GM12878 (cell line): Measurements from ENCODE around the gene ANKRD44. TPM values are rescaled to one million over a fixed set of nuclear protein-coding genes. Genes with fewer than 3 reads are reported as not detected.

Source experiments
- ATAC-seq: fragments of 200-7000 bp; cut with Tn5 transposase; 3 replicates; pipeline ENCODE4 v1.9.1; 2020; ENCODE audit warnings: mild to moderate bottlenecking, moderate library complexity
- BruUV-seq: library from RNA; stranded (reverse); fragments of 400-500 nt; replicated peaks from 2 replicates; lab custom pipeline; 2021; lab: Mats Ljungman, UMichigan
- CTCF ChIA-PET: fragments of 300-600 bp; sonication (Branson Sonifier 250); formaldehyde crosslinking; extraction: SDS; loops from one replicate; lab custom pipeline; 2021; ENCODE audit warnings: inconsistent platforms; lab: Yijun Ruan, JAX
- POLR2A ChIA-PET: fragments of 350-600 bp; formaldehyde crosslinking; extraction: SDS; loops from one replicate; lab custom pipeline; 2021; ENCODE audit warnings: inconsistent platforms; lab: Charles Lee
- RAD21 ChIA-PET: fragments of 300-600 bp; sonication (Branson Sonifier 250); formaldehyde crosslinking; loops from one replicate; lab custom pipeline; 2023; ENCODE audit warnings: antibody characterized with exemption; ENCODE audit not compliant: unreplicated experiment; lab: Charles Lee
- SMC1A ChIA-PET: fragments of 300-600 bp; sonication (Branson Sonifier 250); formaldehyde crosslinking; loops from one replicate; lab custom pipeline; 2023; ENCODE audit not compliant: unreplicated experiment, uncharacterized antibody; lab: Charles Lee
- DNase-seq: peaks from one replicate; pipeline ENCODE4 v3.0.0-alpha.2; 2011; ENCODE audit warnings: low read depth, low spot score
- FAIRE-seq: peaks from 3 replicates; lab custom pipeline; 2011; peaks lifted over from hg19 to GRCh38; lab: Jason Lieb, UNC
- H2AFZ ChIP-seq: 2 replicates; pipeline ENCODE4 v1.6.0; 2011; ENCODE audit warnings: low read depth, low read length, control low read depth; ENCODE audit not compliant: control insufficient read depth
- H3K27ac ChIP-seq: 2 replicates; pipeline ENCODE4 v1.5.1; 2011; ENCODE audit warnings: control low read depth; ENCODE audit not compliant: control insufficient read depth, insufficient read depth
- H3K27me3 ChIP-seq, 2 experiments: replicated peaks in 1 of 2; 2 replicates each; pipeline versions ENCODE4 v1.6.0 to v1.6.1; 2011; ENCODE audit warnings: low read length in 1 of 2; ENCODE audit not compliant: control insufficient read depth in 2 of 2, insufficient read depth in 2 of 2
- H3K36me3 ChIP-seq, 2 experiments: 2 replicates each; pipeline ENCODE4 v1.5.1; 2011; ENCODE audit warnings: low read length in 1 of 2; ENCODE audit not compliant: control insufficient read depth in 2 of 2, insufficient read depth in 2 of 2
- H3K4me1 ChIP-seq: 2 replicates; pipeline ENCODE4 v1.6.1; 2011; ENCODE audit warnings: mild to moderate bottlenecking, low read length, moderate library complexity, mixed read lengths; ENCODE audit not compliant: control insufficient read depth, insufficient read depth
- H3K4me2 ChIP-seq: 2 replicates; pipeline ENCODE4 v1.6.0; 2011; ENCODE audit warnings: control low read depth; ENCODE audit not compliant: control insufficient read depth, insufficient read depth
- H3K4me3 ChIP-seq: fragments of 200-600 bp; sonication (generic); 2 replicates; pipeline ENCODE4 v1.5.1; 2016
- H3K79me2 ChIP-seq: 2 replicates; pipeline ENCODE4 v1.6.0; 2011; ENCODE audit warnings: low read length; ENCODE audit not compliant: control insufficient read depth, insufficient read depth
- H3K9ac ChIP-seq: 2 replicates; pipeline ENCODE4 v1.8.0; 2011; ENCODE audit warnings: low read length, control low read depth, mixed read lengths; ENCODE audit not compliant: control insufficient read depth, insufficient read depth
- H3K9me3 ChIP-seq: replicated peaks from 3 replicates; pipeline ENCODE4 v1.5.1; 2011; ENCODE audit warnings: mild to moderate bottlenecking, low read length; ENCODE audit not compliant: control insufficient read depth, insufficient read depth
- H4K20me1 ChIP-seq: 2 replicates; pipeline ENCODE4 v1.6.0; 2011; ENCODE audit not compliant: control insufficient read depth, insufficient read depth
- ESRRA ChIP-seq: IDR thresholded peaks from 2 replicates; pipeline ENCODE4 v1.6.1; 2012; ENCODE audit warnings: mild to moderate bottlenecking, low read length, improper control_type of control experiment
- IKZF1 ChIP-seq: fragments of 450-650 bp; conservative IDR thresholded peaks from 2 replicates; pipeline ENCODE4 v1.6.1; 2017; ENCODE audit warnings: antibody characterized with exemption, mild to moderate bottlenecking
- KDM1A ChIP-seq: fragments of 200-600 bp; sonication (generic); IDR thresholded peaks from 2 replicates; pipeline ENCODE4 v1.6.1; 2016; ENCODE audit warnings: borderline replicate concordance
- LARP7 ChIP-seq: fragments of 450-650 bp; IDR thresholded peaks from 2 replicates; pipeline ENCODE4 v1.6.1; 2017; ENCODE audit warnings: mild to moderate bottlenecking
- NFYA ChIP-seq: IDR thresholded peaks from 2 replicates; pipeline ENCODE4 v1.6.1; 2011; ENCODE audit warnings: low read depth, mild to moderate bottlenecking, low read length, improper control_type of control experiment, borderline replicate concordance
- POLR2AphosphoS5 ChIP-seq: IDR thresholded peaks from 2 replicates; pipeline ENCODE4 v1.6.1; 2011; ENCODE audit warnings: mild to moderate bottlenecking, low read length, inconsistent platforms
- SMARCA5 ChIP-seq: fragments of 450-650 bp; IDR thresholded peaks from 2 replicates; pipeline ENCODE4 v1.6.1; 2017; ENCODE audit warnings: mild to moderate bottlenecking
- TCF12 ChIP-seq: IDR thresholded peaks from 2 replicates; pipeline ENCODE4 v1.6.1; 2011; ENCODE audit warnings: low read depth, mild to moderate bottlenecking, low read length
- ZNF24 ChIP-seq: fragments of 450-650 bp; IDR thresholded peaks from 2 replicates; pipeline ENCODE4 v1.6.1; 2017; ENCODE audit warnings: antibody characterized with exemption, mild to moderate bottlenecking
- WGBS: methylation state at CpG from one replicate; pipeline ENCODE4 v1.1.6; 2016; ENCODE audit warnings: low lambda C conversion rate; ENCODE audit not compliant: insufficient replicate concordance, insufficient coverage; ENCODE audit errors: missing lambda C conversion rate; 5-methylcytosine and 5-hydroxymethylcytosine counted together
- in situ Hi-C: fragments of 300-500 bp; cut with MboI; formaldehyde crosslinking; loops from 9 replicates; pipeline ENCODE4 v1.14.3; 2018; ENCODE audit warnings: mixed read lengths
- intact Hi-C: fragments of 100-400 bp; cut with micrococcal nuclease; formaldehyde crosslinking; loops from one replicate; pipeline ENCODE4 v1.14.2; 2022; ENCODE audit not compliant: unreplicated experiment
- polyA plus RNA-seq, 11 experiments: library from polyadenylated mRNA; depleted of rRNA in 4 of 11; unstranded in 6 of 11; stranded (reverse) in 5 of 11; fragments of >200 nt; fragmentation: Nextera tagmentation in 4 of 11; fragmentation: Illumina TruSeq in 1 of 11; extraction: Ambion mirVana in 4 of 11; extraction: Trizol in 1 of 11; gene quantifications; 1 replicate in 1 of 11; 2 replicates in 10 of 11; pipeline versions ENCODE4 v1.2.1 to v1.2.3, GENCODE V29; 2011 to 2016; ENCODE audit warnings: inconsistent platforms in 2 of 11, missing spikeins in 2 of 11, low read depth in 1 of 11
- total RNA-seq, 4 experiments: library from RNA; depleted of rRNA in 3 of 4; stranded (reverse); fragments of >200 nt in 3 of 4; fragmentation: Illumina TruSeq in 1 of 4; extraction: Trizol in 1 of 4; gene quantifications; 2 replicates each; pipeline versions ENCODE4 v1.2.1 to v1.2.3, GENCODE V29; 2013 to 2021
- TF ChIP-seq, protein P1 (sequence below): fragments of 450-650 bp; IDR thresholded peaks from 2 replicates; pipeline ENCODE4 v1.6.1; 2017; ENCODE audit warnings: mild to moderate bottlenecking, moderate library complexity
- TF ChIP-seq, protein P2 (sequence below): IDR thresholded peaks from 2 replicates; pipeline ENCODE4 v1.6.1; 2011; ENCODE audit warnings: low read depth, mild to moderate bottlenecking, low read length, moderate library complexity, borderline replicate concordance; ENCODE audit errors: extremely low read depth
- TF ChIP-seq, protein P3 (sequence below): fragments of 450-650 bp; IDR thresholded peaks from 2 replicates; pipeline ENCODE4 v1.6.1; 2017; ENCODE audit warnings: mild to moderate bottlenecking
- TF ChIP-seq, protein P4 (sequence below): IDR thresholded peaks from 2 replicates; pipeline ENCODE4 v1.6.1; 2012; ENCODE audit warnings: low read depth, low read length, improper control_type of control experiment
- TF ChIP-seq, protein P5 (sequence below): fragments of 450-650 bp; IDR thresholded peaks from 2 replicates; pipeline ENCODE4 v1.6.1; 2017; ENCODE audit warnings: borderline replicate concordance

Gene ANKRD44
- total and polyA plus RNA-seq, 10 of the 15 experiments (the other 5 are each of a cell fraction or from before 2014, with no cell fraction given) = 19.1 to 99.1 (median 59.6) TPM

DNA sequence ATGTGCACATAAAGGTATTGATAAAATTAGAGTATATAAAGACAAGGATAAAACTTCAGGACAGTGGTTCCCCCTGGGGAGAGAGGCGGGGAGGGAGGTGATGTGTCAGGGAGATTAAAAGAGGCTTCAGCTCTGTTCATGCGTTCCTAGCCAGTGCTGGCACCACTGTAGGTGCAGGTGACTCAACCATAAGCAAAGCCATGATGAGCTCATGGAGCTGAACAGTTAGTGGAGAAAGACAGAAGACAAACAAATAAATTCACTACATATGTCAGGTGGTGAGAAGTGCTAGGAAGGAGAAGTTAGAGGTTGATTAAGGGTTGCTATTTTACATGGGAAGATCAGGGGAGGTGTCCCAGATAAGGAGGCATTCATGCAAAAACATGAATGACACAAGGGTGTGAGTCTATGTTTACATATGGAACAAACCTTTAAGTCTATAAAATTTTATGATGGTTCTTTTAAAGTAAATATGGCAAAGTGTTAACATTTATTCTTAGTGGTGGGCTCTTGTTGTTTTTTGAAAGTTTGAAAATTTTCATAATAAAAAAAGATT, 136.0 kb downstream of the ANKRD44 start:
- no TSS peak for BruUV-seq
- Histone ChIP-seq H4K20me1 (no peaks in the 10 kb centered on the region), H3K27ac (no peak overlapping the region), H3K9ac (no peak overlapping the region), H3K4me3 (no peak overlapping the region), H3K9me3 (no peaks in the 10 kb centered on the region)
- intact Hi-C loops = loop anchor here (10.0 kb wide), 1 partner anchor 610 kb away; the partner anchor contains the start of gene BOLL
- ChIA-PET POLR2A (no interaction called here), RAD21 (interaction anchor here (0.7 to 3.3 kb wide), 2 partner anchors 61 to 123 kb away, joined by 3 to 14 read pairs; no protein-coding TSS in a partner anchor), CTCF (interaction anchor here (10.9 kb wide), 1 partner anchor 57 kb away, joined by 398 read pairs; no protein-coding TSS in a partner anchor)
- DNase-seq (no peak), ATAC-seq (no peak), FAIRE-seq (no peak)
- TF ChIP-seq ESRRA (no peak), KDM1A (no peak), IKZF1 (no peak), LARP7 (no peak), NFYA (no peak), POLR2AphosphoS5 (no peak), SMARCA5 (no peak), ZNF24 (no peak), TCF12 (no peak)
- TF ChIP-seq, protein P1, sequence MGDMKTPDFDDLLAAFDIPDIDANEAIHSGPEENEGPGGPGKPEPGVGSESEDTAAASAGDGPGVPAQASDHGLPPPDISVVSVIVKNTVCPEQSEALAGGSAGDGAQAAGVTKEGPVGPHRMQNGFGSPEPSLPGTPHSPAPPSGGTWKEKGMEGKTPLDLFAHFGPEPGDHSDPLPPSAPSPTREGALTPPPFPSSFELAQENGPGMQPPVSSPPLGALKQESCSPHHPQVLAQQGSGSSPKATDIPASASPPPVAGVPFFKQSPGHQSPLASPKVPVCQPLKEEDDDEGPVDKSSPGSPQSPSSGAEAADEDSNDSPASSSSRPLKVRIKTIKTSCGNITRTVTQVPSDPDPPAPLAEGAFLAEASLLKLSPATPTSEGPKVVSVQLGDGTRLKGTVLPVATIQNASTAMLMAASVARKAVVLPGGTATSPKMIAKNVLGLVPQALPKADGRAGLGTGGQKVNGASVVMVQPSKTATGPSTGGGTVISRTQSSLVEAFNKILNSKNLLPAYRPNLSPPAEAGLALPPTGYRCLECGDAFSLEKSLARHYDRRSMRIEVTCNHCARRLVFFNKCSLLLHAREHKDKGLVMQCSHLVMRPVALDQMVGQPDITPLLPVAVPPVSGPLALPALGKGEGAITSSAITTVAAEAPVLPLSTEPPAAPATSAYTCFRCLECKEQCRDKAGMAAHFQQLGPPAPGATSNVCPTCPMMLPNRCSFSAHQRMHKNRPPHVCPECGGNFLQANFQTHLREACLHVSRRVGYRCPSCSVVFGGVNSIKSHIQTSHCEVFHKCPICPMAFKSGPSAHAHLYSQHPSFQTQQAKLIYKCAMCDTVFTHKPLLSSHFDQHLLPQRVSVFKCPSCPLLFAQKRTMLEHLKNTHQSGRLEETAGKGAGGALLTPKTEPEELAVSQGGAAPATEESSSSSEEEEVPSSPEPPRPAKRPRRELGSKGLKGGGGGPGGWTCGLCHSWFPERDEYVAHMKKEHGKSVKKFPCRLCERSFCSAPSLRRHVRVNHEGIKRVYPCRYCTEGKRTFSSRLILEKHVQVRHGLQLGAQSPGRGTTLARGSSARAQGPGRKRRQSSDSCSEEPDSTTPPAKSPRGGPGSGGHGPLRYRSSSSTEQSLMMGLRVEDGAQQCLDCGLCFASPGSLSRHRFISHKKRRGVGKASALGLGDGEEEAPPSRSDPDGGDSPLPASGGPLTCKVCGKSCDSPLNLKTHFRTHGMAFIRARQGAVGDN = no peak
- TF ChIP-seq, protein P2, sequence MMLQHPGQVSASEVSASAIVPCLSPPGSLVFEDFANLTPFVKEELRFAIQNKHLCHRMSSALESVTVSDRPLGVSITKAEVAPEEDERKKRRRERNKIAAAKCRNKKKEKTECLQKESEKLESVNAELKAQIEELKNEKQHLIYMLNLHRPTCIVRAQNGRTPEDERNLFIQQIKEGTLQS = no peak
- TF ChIP-seq, protein P3, sequence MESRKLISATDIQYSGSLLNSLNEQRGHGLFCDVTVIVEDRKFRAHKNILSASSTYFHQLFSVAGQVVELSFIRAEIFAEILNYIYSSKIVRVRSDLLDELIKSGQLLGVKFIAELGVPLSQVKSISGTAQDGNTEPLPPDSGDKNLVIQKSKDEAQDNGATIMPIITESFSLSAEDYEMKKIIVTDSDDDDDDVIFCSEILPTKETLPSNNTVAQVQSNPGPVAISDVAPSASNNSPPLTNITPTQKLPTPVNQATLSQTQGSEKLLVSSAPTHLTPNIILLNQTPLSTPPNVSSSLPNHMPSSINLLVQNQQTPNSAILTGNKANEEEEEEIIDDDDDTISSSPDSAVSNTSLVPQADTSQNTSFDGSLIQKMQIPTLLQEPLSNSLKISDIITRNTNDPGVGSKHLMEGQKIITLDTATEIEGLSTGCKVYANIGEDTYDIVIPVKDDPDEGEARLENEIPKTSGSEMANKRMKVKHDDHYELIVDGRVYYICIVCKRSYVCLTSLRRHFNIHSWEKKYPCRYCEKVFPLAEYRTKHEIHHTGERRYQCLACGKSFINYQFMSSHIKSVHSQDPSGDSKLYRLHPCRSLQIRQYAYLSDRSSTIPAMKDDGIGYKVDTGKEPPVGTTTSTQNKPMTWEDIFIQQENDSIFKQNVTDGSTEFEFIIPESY = no peak
- TF ChIP-seq, protein P4, sequence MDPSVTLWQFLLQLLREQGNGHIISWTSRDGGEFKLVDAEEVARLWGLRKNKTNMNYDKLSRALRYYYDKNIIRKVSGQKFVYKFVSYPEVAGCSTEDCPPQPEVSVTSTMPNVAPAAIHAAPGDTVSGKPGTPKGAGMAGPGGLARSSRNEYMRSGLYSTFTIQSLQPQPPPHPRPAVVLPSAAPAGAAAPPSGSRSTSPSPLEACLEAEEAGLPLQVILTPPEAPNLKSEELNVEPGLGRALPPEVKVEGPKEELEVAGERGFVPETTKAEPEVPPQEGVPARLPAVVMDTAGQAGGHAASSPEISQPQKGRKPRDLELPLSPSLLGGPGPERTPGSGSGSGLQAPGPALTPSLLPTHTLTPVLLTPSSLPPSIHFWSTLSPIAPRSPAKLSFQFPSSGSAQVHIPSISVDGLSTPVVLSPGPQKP = no peak
- TF ChIP-seq, protein P5, sequence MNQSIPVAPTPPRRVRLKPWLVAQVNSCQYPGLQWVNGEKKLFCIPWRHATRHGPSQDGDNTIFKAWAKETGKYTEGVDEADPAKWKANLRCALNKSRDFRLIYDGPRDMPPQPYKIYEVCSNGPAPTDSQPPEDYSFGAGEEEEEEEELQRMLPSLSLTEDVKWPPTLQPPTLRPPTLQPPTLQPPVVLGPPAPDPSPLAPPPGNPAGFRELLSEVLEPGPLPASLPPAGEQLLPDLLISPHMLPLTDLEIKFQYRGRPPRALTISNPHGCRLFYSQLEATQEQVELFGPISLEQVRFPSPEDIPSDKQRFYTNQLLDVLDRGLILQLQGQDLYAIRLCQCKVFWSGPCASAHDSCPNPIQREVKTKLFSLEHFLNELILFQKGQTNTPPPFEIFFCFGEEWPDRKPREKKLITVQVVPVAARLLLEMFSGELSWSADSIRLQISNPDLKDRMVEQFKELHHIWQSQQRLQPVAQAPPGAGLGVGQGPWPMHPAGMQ = no peak
- TF ChIP-seq, all 136 proteins: peak for 0
- H3K27me3 ChIP-seq = no peaks in the 10 kb centered on the region
- H2AFZ ChIP-seq = no peak overlapping the region
- peaks cover 4% of the 10 kb centered on the region for H3K79me2 ChIP-seq
- SMC1A ChIA-PET = interaction anchor here (0.7 to 20.9 kb wide), 3 partner anchors 60 to 184 kb away, joined by 3 to 478 read pairs (median 3); no protein-coding TSS in a partner anchor
- H3K4me2 ChIP-seq = no peak overlapping the region
- peaks cover 1 to 11% of the 10 kb centered on the region in 2 experiments; a peak in 2 of 4 replicates for H3K36me3 ChIP-seq
- in situ Hi-C loops = no loop called here
- WGBS = 49% methylated on average over 2 of the region's 2 CpGs
- no peaks in the 10 kb centered on the region; the same call in 1 of the 2 replicates for H3K4me1 ChIP-seq
